Pulmonary artery endothelial cell (primary cell): ENCODE data around the gene EID3. TPM values are rescaled to one million over a fixed set of nuclear protein-coding genes. Genes with fewer than 3 reads are reported as not detected.

Source experiments
- DNase-seq: peaks from one replicate; pipeline ENCODE4 v3.0.0-alpha.2; 2011; ENCODE audit warnings: low read depth, low spot score
- total RNA-seq: library from RNA; depleted of rRNA; stranded (reverse); fragments of >200 nt; gene quantifications from 2 replicates; pipeline ENCODE4 v1.2.3, GENCODE V29; 2014

The EID3 gene
- total RNA-seq, 1 donor from 2014 or later = 5.1 TPM

- no peak for DNase-seq
Measured at GRCh38 chr12:104354167-104354867, 50.8 kb downstream of the EID3 start.

Other genes starting within 250 kb of the EID3 start
- gene HCFC2, start 239.2 kb upstream of the EID3 start, total RNA-seq = 13.5 and 30.4 TPM in 2 replicates
- gene NFYB, start 165.5 kb upstream of the EID3 start, total RNA-seq = 17.6 and 24.7 TPM in 2 replicates
- gene TXNRD1, start 88.0 kb upstream of the EID3 start, total RNA-seq = 1,036 and 1,521 TPM in 2 replicates
- gene CHST11, start 153.2 kb downstream of the EID3 start, total RNA-seq = 3.9 and 6.3 TPM in 2 replicates